Inflammatory macrophage treated with lipopolysaccharide for 1 hour (primary cell): ENCODE data around the gene CAPZA1.

Source experiments
- DNase-seq, 2 donors: peaks; one replicate each; pipeline ENCODE4 v3.0.0-alpha.2; 2020 to 2022

Gene CAPZA1

DNA sequence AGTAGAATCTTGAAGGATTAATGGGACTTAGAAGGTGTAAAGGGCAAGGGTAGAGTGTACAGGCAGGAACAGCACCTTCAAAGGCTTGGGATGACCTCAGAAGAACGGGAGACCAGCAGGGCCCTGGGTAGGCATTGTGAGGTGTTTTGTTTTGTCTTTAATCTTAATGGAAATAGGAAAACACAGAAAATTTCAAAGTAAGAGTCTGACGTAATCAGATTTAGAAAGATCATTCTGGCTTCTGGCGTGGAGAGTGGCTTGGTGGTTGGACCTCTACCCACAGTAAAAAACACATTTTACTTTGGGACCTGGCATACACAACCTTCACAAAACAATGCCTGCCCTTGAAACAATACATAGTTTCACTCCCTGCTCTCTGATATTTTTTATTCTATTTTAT lies 59.0 kb downstream of the CAPZA1 start:
- DNase-seq = no peak

- no peak for DNase-seq
Observed at GRCh38 chr1:112685913-112686312, 66.3 kb downstream of the CAPZA1 start.

DNA sequence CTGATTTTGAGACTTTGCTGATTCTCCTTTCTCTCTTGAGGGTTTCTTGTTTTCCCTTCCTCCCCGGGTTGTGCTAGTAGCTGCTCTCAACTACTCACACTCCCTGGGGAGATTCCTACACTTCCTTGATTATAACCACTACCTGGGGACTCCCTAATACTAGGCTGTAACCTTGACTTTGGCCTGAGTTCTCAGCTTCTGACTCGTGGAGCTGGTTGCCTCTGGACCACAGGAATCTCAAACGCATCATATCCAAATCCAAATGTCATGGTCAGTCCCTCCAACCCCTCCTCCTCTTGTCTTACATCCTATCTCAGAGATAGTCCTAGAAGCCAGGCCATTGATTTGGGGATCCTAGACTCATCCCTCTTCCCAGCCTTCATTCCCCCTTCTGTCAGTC lies 66.8 kb downstream of the CAPZA1 start:
- DNase-seq = no peak

- no peak for DNase-seq
Observed at GRCh38 chr1:112686835-112687234, 67.2 kb downstream of the CAPZA1 start.

DNA sequence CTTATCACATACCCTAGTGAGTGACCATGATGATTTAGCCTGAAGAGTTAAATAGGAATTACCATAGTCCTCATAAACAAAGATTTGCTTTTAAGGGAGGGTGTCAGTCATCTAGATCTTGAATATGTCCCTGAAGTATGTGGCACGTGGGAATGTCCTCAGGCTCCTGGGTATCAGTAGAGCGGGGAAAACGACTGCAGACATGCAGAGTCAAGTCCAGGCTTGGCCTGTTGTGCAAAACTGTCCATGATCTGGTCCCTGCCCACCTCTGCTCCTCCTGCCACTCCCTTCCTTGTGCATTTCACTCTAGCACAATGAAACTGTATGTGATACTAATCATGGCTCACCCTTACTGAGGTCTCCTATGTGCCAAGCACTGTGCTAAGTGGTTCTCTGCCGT lies 67.7 kb downstream of the CAPZA1 start:
- DNase-seq = no peak

GRCh38 chr1:112687785-112688496 lies 68.3 kb downstream of the CAPZA1 start:
- no peak for DNase-seq

DNA sequence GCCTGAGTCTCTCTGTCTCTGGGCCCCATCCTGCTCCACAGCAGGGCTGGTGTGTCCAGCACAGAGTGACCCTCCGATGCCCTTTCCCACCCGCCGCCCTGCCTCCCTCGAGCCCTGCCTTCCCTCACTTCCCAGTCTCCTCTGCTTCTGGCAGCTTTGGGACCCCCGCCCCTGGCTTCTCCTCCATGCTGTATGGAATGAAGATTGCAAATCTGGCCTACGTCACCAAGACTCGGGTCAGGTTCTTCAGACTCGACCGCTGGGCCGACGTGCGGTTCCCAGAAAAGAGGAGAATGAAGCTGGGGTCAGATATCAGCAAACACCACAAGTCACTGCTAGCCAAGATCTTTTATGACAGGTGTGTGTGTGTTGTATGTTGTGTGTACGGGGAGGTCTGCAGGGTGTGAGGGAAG lies 69.2 kb downstream of the CAPZA1 start:
- DNase-seq = no peak

GRCh38 chr1:112689196-112689841 lies 69.7 kb downstream of the CAPZA1 start:
- no peak for DNase-seq

DNA sequence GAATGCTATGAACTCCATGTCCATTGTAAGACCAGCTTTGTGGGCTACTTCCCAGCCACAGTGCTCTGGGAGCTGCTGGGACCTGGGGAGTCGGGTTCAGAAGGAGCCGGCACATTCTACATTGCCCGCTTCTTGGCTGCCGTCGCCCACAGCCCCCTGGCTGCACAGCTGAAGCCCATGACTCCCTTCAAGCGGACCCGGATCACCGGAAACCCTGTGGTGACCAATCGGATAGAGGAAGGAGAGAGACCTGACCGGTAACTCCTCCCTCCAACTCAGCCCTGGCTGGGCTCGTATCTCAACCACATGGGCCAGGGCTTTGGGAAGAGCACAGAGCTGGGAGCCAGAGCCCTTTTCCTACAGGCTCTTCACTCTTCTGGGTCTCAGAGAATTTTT lies 70.2 kb downstream of the CAPZA1 start:
- DNase-seq = no peak

DNA sequence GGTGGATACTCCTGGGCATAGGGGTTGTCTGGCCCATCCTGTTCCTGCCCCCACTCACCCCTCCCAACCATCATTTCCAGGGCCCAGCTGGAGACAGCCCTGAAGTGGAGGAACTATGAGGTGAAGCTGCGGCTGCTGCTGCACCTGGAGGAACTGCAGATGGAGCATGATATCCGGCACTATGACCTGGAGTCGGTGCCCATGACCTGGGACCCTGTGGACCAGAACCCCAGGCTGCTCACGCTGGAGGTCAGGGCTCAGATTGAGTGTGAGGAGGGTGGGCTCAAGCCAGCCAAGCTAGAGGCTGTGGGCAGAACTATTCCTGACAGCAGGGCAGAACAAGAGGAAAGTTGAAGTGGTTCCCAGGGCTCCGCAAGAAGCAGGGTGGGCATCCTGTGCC lies 73.0 kb downstream of the CAPZA1 start:
- no peak for DNase-seq

DNA sequence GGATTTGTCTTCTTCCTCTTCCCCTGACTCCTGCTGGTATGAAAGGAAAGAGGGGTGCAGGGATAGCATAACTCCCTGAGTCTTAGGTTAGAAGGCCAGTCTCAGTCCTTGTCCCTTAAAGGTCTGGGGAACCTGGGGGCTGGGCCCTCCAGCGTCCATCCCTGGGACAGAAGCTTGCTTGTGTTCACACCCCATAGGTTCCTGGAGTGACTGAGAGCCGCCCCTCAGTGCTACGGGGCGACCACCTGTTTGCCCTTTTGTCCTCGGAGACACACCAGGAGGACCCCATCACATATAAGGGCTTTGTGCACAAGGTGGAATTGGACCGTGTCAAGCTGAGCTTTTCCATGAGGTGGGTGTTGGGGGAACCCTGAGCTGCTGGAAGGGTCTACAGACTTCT lies 74.2 kb downstream of the CAPZA1 start:
- DNase-seq = no peak

DNA sequence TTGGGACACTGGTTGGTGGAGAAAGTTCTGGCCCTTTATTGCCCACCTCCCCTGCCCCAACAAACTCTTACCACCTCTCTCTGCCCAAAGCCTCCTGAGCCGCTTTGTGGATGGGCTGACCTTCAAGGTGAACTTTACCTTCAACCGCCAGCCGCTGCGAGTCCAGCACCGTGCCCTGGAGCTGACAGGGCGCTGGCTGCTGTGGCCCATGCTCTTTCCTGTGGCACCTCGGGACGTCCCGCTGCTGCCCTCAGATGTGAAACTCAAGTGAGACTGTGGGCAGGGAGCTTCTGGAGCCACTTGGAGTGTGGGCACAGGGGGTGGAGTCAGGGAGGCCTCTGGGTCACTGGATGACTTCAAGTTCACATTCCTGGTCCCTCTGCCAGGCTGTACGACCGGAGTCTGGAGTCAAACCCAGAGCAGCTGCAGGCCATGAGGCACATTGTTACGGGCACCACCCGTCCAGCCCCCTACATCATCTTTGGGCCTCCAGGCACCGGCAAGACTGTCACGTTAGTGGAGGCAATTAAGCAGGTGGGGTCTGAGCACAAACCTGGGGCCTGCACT lies 74.8 kb downstream of the CAPZA1 start:
- DNase-seq = no peak

DNA sequence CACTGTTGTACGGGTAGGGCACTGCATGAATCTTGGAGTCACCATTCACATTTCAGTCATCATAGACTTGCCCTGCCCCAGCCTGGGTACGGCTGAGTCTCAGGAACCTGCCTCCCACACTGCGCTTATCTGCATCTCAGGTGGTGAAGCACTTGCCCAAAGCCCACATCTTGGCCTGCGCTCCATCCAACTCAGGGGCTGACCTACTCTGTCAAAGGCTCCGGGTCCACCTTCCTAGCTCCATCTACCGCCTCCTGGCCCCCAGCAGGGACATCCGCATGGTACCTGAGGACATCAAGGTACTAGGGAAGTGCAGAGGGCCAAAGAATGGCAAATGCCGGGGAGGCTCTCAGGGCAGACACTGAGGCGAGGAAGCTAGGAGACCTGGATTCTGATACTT lies 75.6 kb downstream of the CAPZA1 start:
- no peak for DNase-seq

- DNase-seq = no peak
Observed at GRCh38 chr1:112696578-112697314, 77.1 kb downstream of the CAPZA1 start.

DNA sequence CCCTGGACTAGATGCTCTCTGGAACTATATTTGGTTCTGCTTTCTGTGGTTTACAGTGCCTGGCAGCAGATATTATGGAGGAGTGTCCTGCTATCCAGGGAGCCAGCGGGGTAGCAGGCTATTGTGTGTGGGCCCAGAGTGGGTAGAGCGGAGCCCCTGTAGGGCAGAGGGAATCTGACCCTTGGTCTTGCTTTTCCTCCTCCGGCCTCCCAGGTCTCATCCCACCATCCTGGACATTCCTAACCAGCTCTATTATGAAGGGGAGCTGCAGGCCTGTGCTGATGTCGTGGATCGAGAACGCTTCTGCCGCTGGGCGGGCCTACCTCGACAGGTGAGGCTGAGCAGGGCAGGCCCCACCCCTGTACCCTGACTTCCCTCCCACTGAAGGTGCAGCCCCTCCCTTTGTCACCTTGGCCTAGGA lies 78.2 kb downstream of the CAPZA1 start:
- no peak for DNase-seq

- DNase-seq = no peak
Observed at GRCh38 chr1:112698366-112699310, 79.0 kb downstream of the CAPZA1 start.

- DNase-seq = peak in 1 of 2 donors; percentile 44
Observed at GRCh38 chr1:112699425-112700144, 80.0 kb downstream of the CAPZA1 start.

DNA sequence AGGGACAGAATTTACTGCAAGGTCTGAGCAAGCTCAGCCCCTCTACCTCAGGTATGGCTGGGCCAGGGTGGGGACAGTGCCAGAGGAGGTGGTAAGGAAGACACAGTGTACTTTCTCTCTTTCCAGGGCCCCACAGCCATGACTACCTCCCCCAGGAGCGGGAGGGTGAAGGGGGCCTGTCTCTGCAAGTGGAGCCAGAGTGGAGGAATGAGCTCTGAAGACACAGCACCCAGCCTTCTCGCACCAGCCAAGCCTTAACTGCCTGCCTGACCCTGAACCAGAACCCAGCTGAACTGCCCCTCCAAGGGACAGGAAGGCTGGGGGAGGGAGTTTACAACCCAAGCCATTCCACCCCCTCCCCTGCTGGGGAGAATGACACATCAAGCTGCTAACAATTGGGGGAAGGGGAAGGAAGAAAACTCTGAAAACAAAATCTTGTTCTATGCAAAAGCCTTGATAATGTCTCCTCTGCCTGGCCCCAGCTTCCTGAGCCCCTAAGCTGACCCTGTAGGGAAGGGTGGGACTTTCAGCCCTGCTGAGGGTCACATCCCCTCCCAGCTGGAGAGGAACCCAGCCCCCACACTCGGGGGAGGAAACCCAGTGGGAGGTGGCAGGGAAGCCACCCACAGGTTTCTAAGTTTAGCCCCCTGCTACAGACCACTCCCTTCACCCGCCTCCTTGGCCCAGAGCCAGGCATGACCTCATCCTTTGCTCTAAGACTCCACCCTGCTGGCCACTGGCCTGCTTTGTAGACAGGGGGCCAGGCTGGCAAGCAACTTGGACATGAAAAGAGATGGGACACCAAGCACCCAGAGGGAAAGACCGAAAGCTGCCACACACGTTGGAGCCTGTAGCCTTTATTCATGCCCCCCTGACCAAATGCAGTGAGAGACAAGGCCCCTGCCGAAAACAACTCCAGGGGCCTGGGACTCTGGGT lies 80.9 kb downstream of the CAPZA1 start:
- peak; percentile 84 to 97 for DNase-seq

GRCh38 chr1:112701227-112702066 lies 81.8 kb downstream of the CAPZA1 start:
- no peak for DNase-seq

DNA sequence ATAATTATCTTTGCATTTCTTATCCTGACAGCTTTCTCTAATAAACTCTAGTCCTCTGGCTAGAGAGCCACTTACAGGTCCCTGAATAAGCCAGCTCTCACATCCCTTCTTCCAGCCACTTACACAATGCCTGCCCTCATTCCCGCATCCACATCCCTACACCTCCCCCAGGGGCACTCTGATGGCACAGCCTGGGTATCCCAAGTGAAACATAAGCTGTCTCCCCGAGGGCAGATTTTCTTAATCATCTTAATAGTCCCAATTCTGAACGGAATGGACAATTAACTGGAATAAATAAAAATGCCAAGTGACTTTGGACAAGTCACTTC lies 82.4 kb downstream of the CAPZA1 start:
- DNase-seq = no peak
